ENCODE data around the gene SKOR1. TPM values are rescaled to one million over a fixed set of nuclear protein-coding genes. Genes with fewer than 3 reads are reported as not detected.

The SKOR1 gene
- total RNA-seq, 5 donors from 2014 or later (not counting 1 experiment from before 2014, with no cell fraction given), result 0.79 to 2.7 (median 1.3) TPM

GRCh38 chr15:67879440-67880129 lies 54.3 kb downstream of the SKOR1 start:
- Histone ChIP-seq H3K36me3 (ENCODE audit: control insufficient read depth in 2 of 2, extremely low read depth in 1 of 2, insufficient read depth in 1 of 2, low read length in 1 of 2) (no peaks in the 10 kb centered on the region), H3K4me3 (ENCODE audit: control insufficient read depth in 1 of 2, extremely low read depth in 1 of 2, low read length in 1 of 2) (no peak overlapping the region), H3K9me3 (no peaks in the 10 kb centered on the region), H3K4me1 (ENCODE audit: control insufficient read depth in 1 of 2, extremely low read depth in 1 of 2, insufficient read depth in 2 of 2, low read length in 2 of 2) (peaks cover 6 to 7% of the 10 kb centered on the region in 2 experiments), H3K27me3 (replicated peaks in 1 of 2; ENCODE audit: control insufficient read depth in 2 of 2, extremely low read depth in 1 of 2, insufficient read depth in 2 of 2, low read length in 1 of 2) (peaks cover 0 to 5% of the 10 kb centered on the region in 2 experiments), H3K27ac (ENCODE audit: low read length) (no peak overlapping the region)
- WGBS (ENCODE audit: insufficient coverage), result no CpG with 5 or more reads among the region's 11 CpGs
- Mint-ChIP-seq H3K36me3 (no peaks in the 10 kb centered on the region), H3K9me3 (no peaks in the 10 kb centered on the region), H3K4me3 (no peak overlapping the region), H3K27me3 (peaks cover 5 to 10% of the 10 kb centered on the region in 2 donors), H3K4me1 (peaks cover 6 to 12% (median 11%) of the 10 kb centered on the region in 3 donors), H3K27ac (no peak overlapping the region)
- POLR2A ChIA-PET, result no interaction called here
- CTCF ChIA-PET, result no interaction called here
- no peak for ATAC-seq (replicated peaks in 1 of 4)
- no peak for DNase-seq

GRCh38 chr15:67880651-67881182 lies 55.4 kb downstream of the SKOR1 start:
- H3K27ac Mint-ChIP-seq, result no peak overlapping the region
- DNase-seq (no peak), ATAC-seq (replicated peaks in 1 of 4) (no peak)
- Histone ChIP-seq H3K27ac (ENCODE audit: low read length) (no peak overlapping the region), H3K9me3 (no peaks in the 10 kb centered on the region), H3K4me3 (ENCODE audit: control insufficient read depth in 1 of 2, extremely low read depth in 1 of 2, low read length in 1 of 2) (no peak overlapping the region), H3K4me1 (ENCODE audit: control insufficient read depth in 1 of 2, extremely low read depth in 1 of 2, insufficient read depth in 2 of 2, low read length in 2 of 2) (peaks cover 6 to 10% of the 10 kb centered on the region in 2 experiments), H3K27me3 (replicated peaks in 1 of 2; ENCODE audit: control insufficient read depth in 2 of 2, extremely low read depth in 1 of 2, insufficient read depth in 2 of 2, low read length in 1 of 2) (peaks cover 0 to 9% of the 10 kb centered on the region in 2 experiments), H3K36me3 (ENCODE audit: control insufficient read depth in 2 of 2, extremely low read depth in 1 of 2, insufficient read depth in 1 of 2, low read length in 1 of 2) (no peaks in the 10 kb centered on the region)
- H3K4me1 Mint-ChIP-seq, result peaks cover 13 to 22% (median 20%) of the 10 kb centered on the region in 3 donors
- H3K9me3 Mint-ChIP-seq, result no peaks in the 10 kb centered on the region
- H3K36me3 Mint-ChIP-seq, result no peaks in the 10 kb centered on the region
- H3K27me3 Mint-ChIP-seq, result peaks cover 10 to 19% of the 10 kb centered on the region in 2 donors
- H3K4me3 Mint-ChIP-seq, result no peak overlapping the region
- ChIA-PET CTCF (no interaction called here), POLR2A (no interaction called here)
- 73% methylated on average over 2 of the region's 3 CpGs for WGBS (ENCODE audit: insufficient coverage)

GRCh38 chr15:67882487-67883233 lies 57.4 kb downstream of the SKOR1 start:
- Mint-ChIP-seq H3K27me3 (peaks cover 8 to 14% of the 10 kb centered on the region in 2 donors), H3K27ac (no peak overlapping the region), H3K4me3 (peak overlapping the region in 1 of 3 donors; percentile 27), H3K4me1 (peaks cover 13 to 23% (median 20%) of the 10 kb centered on the region in 3 donors), H3K36me3 (no peaks in the 10 kb centered on the region), H3K9me3 (no peaks in the 10 kb centered on the region)
- WGBS (ENCODE audit: insufficient coverage), result 74% methylated on average over 4 of the region's 8 CpGs
- no peaks in the 10 kb centered on the region for H3K9me3 ChIP-seq
- CTCF ChIA-PET, result no interaction called here
- H3K27me3 ChIP-seq (replicated peaks in 1 of 2; ENCODE audit: control insufficient read depth in 2 of 2, extremely low read depth in 1 of 2, insufficient read depth in 2 of 2, low read length in 1 of 2), result peaks cover 0 to 15% of the 10 kb centered on the region in 2 experiments
- H3K4me3 ChIP-seq (ENCODE audit: control insufficient read depth in 1 of 2, extremely low read depth in 1 of 2, low read length in 1 of 2), result no peak overlapping the region
- no peak overlapping the region for H3K27ac ChIP-seq (ENCODE audit: low read length)
- POLR2A ChIA-PET, result interaction anchor here in 1 of 2 donors (0.6 kb wide), 1 partner anchor 341 kb away, joined by 6 read pairs; no protein-coding TSS in a partner anchor
- DNase-seq (peak in 5 of 35 experiments; percentile 8 to 31 (median 11)), ATAC-seq (replicated peaks in 1 of 4) (peak; percentile 47 to 79 (median 62))
- H3K36me3 ChIP-seq (ENCODE audit: control insufficient read depth in 2 of 2, extremely low read depth in 1 of 2, insufficient read depth in 1 of 2, low read length in 1 of 2), result no peaks in the 10 kb centered on the region
- peaks cover 6 to 10% of the 10 kb centered on the region in 2 experiments for H3K4me1 ChIP-seq (ENCODE audit: control insufficient read depth in 1 of 2, extremely low read depth in 1 of 2, insufficient read depth in 2 of 2, low read length in 2 of 2)

DNA sequence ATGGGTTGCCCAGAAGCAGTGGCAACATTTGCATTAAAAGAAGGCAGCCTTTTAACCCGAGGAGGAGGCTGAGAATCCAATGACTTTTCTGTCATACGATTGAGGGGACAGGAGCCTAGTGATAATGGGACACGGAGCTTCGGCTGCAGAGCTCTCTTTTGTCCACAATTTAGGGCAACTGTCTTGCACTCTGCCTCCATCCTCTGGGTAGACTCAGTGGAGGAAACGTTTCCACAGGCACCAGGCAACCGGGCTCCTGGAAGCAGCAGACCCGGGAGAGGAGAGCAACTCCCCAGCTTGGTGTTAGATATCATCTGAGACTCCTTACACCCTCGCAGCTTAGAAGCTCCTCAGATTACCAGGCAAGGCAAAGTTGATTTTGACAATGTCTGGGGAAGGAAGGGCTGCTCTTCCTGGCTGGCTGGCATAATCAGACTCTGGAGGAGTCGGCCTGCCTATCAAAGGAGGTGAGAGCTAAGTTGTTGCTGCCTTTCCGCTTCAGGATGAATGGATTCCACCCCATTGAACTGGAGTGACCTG lies 58.0 kb downstream of the SKOR1 start:
- peaks cover 13 to 23% (median 20%) of the 10 kb centered on the region in 3 donors for H3K4me1 Mint-ChIP-seq
- ATAC-seq (replicated peaks in 1 of 4) (no peak), DNase-seq (no peak)
- no peaks in the 10 kb centered on the region for H3K9me3 Mint-ChIP-seq
- H3K27ac Mint-ChIP-seq, result no peak overlapping the region
- 90% methylated on average over 5 of the region's 10 CpGs for WGBS (ENCODE audit: insufficient coverage)
- no peaks in the 10 kb centered on the region for H3K36me3 Mint-ChIP-seq
- Histone ChIP-seq H3K9me3 (no peaks in the 10 kb centered on the region), H3K27ac (ENCODE audit: low read length) (no peak overlapping the region), H3K27me3 (replicated peaks in 1 of 2; ENCODE audit: control insufficient read depth in 2 of 2, extremely low read depth in 1 of 2, insufficient read depth in 2 of 2, low read length in 1 of 2) (peaks cover 0 to 15% of the 10 kb centered on the region in 2 experiments), H3K4me1 (ENCODE audit: control insufficient read depth in 1 of 2, extremely low read depth in 1 of 2, insufficient read depth in 2 of 2, low read length in 2 of 2) (peaks cover 6 to 10% of the 10 kb centered on the region in 2 experiments), H3K36me3 (ENCODE audit: control insufficient read depth in 2 of 2, extremely low read depth in 1 of 2, insufficient read depth in 1 of 2, low read length in 1 of 2) (no peaks in the 10 kb centered on the region), H3K4me3 (ENCODE audit: control insufficient read depth in 1 of 2, extremely low read depth in 1 of 2, low read length in 1 of 2) (no peak overlapping the region)
- POLR2A ChIA-PET, result no interaction called here
- CTCF ChIA-PET, result no interaction called here
- H3K27me3 Mint-ChIP-seq, result peaks cover 6 to 18% of the 10 kb centered on the region in 2 donors
- no peak overlapping the region for H3K4me3 Mint-ChIP-seq

DNA sequence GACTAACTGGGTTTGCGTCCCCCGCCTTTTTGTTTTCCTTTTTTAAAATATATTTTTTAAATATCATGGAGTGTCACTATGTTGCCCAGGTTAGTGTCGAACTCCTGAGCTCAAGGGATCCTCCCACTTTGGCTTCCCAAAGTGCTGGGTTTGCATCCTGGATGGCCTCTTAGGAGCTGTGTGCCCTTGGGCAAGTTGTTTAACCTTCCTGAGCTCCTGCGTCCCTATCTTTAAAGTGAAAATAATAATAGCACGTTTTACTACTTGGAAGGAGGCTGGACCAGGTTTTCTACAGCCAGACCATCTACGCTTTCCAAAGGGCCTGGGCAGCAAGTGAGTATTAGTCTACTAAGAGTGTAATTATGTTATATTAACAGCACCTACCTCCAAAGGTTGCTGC lies 58.7 kb downstream of the SKOR1 start:
- Mint-ChIP-seq H3K4me3 (peak overlapping the region; percentile 66 to 77 (median 77)), H3K9me3 (no peaks in the 10 kb centered on the region), H3K4me1 (peaks cover 13 to 23% (median 20%) of the 10 kb centered on the region in 3 donors), H3K36me3 (no peaks in the 10 kb centered on the region), H3K27ac (no peak overlapping the region), H3K27me3 (peaks cover 9 to 14% of the 10 kb centered on the region in 2 donors)
- ChIA-PET CTCF (no interaction called here), POLR2A (no interaction called here)
- Histone ChIP-seq H3K4me1 (ENCODE audit: control insufficient read depth in 1 of 2, extremely low read depth in 1 of 2, insufficient read depth in 2 of 2, low read length in 2 of 2) (peaks cover 6 to 10% of the 10 kb centered on the region in 2 experiments), H3K27ac (ENCODE audit: low read length) (no peak overlapping the region), H3K36me3 (ENCODE audit: control insufficient read depth in 2 of 2, extremely low read depth in 1 of 2, insufficient read depth in 1 of 2, low read length in 1 of 2) (no peaks in the 10 kb centered on the region), H3K9me3 (no peaks in the 10 kb centered on the region), H3K4me3 (ENCODE audit: control insufficient read depth in 1 of 2, extremely low read depth in 1 of 2, low read length in 1 of 2) (peak overlapping the region; percentile 49 to 64), H3K27me3 (replicated peaks in 1 of 2; ENCODE audit: control insufficient read depth in 2 of 2, extremely low read depth in 1 of 2, insufficient read depth in 2 of 2, low read length in 1 of 2) (peaks cover 0 to 15% of the 10 kb centered on the region in 2 experiments)
- ATAC-seq (replicated peaks in 1 of 4) (no peak), DNase-seq (no peak)
- WGBS (ENCODE audit: insufficient coverage), result 59% methylated on average over 3 of the region's 6 CpGs
